ENCODE measurements around the gene ACHE.
"Not testable (repeated sequence)": the region's sequence is repeated elsewhere in the genome, so short reads cannot be mapped to it uniquely, and the experiment has no call there.

The ACHE gene

DNA sequence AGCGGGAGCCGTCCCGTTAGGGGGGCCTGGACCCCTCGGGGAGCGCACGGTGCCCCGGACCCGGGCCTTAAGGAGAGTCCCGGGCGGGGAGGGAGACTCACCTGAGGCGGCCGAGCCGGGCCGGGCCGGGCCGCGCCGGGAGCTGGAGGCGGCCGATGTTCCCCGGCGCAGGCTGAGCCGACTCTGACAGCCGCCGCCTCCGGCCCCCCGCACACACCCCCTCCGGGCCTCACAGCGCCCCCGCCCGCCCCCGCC, at the start of gene ACHE:
ACHE (minus strand) TSS at position 188 of the 255 bp plus-strand sequence. CDS start 1,656 bp downstream, outside the sequence.
- DNase-seq = no peak

DNA sequence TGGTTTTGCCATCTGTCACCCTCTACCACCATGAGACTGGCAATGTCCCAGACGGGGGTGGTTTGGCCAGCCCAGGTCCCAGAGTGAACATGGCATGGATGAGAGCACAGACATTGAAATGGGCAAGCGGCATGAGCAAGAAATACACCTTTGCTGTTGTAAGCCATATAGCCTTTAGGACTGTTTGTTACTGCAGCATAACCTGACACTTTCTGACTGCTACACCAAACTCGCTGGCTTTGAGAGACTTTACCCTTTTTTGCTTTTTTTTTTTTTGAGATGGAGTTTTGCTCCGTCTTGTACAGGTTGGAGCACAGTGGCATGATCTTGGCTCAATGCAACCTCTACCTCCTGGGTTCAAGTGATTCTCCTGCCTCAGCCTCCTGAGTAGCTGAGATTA, 48.5 kb upstream of the ACHE start:
- no peak for DNase-seq

DNA sequence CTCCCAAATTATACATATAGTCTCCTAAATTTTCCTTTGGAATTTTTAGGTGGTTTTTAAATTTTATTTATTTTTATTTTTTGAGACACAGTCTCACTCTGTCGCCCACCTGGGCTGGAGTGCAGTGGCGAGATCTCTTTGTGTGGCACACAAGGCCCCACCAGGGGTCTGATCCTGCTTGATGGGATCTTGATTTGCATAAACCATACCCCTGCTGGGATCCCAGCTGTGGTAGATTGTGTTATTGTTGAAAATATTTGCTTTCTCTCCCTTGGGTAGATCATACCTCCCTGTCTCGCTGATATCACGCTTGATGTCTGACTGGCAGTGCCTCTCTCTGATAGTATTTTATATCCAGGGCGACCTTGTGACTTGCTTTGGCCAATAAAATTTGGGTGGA, 48.0 kb upstream of the ACHE start:
- DNase-seq = no peak

DNA sequence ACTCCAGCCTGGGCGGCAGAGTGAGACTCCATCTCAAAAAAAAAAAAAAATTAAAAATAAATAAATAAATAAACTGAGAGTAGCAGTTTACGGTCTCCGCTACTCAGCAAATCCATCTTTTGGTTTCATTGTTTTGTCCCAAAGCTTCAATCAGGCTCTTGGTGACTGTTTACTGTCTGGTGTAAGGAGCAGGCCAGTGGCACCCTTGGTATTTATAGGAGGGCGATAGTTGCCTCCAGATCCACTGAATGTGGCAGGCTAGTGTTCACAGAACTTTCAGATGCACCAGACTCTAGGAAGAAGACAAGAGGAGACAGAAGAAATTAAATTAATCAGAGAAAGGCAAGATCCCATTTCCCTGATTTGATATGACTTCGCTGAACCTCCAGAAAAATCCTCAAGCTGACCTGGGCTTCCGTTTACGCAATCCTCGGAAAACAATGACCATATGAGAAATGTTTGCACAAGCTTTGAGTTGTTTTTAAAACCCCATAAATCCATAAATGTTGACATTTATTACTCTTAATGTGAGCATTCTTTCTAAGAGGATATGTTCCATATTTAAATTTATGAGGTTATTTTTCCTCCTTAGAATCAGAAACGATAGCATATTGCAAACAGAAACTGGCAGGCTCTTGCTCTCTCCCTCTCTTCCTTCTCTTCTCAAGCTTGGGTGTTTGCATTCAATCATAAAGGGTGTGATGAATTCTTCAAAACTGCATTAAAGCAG, 46.5 kb upstream of the ACHE start:
- DNase-seq = no peak

DNA sequence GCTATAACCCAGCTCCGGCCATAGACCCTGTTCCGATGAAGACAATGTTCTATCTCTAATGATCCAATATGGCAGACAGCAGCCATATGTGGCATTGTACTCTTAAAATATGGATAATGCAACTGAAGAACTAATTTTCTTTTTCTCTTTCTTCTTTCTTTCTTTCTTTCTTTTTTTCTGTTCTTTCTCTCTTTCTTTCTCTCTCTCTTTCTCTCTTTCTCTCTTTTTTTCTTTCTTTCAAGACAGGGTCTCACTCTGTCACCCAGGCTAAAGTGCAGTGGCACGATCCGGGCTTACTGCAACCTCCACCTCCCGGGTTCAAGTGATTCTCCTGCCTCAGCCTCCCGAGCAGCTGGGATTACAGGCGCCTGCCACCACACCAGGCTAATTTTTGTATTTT, 40.5 kb upstream of the ACHE start:
- not testable (repeated sequence) for DNase-seq

DNA sequence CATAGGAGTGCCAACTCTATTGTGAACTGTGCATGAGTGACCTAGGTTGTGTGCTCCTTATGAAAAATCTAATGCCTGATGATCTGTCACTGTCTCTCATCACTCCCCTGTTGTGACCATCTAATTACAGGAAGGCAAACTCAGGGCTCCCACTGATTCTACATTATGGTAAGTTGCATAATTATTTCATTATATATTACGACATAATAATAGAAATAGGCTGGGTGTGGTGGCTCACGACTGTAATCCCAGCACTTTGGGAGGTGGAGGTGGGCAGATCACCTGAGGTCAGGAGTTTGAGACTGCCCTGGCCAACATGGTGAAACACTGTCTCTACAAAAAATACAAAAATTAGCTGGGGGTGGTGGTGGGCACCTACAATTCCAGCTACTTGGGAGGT, 39.7 kb upstream of the ACHE start:
- DNase-seq = not testable (repeated sequence)

DNA sequence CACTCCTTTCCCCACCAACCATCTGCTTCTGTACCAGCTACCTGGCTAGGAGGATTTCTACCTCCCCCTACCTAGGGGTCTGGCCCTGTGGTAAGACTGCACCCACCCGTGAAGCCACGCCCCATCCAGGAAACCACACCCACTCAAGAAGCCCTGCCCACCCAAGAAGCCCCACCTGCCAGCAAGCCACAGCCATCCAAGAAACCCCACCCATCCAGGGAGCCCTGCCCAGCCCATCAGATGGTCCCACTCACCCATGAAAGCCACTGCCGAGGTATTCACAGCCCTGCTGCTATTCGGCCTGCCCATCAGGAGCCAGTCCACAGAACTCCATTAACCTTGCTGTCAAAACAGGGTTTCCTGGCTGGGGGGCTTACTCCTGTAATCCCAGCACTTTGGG, 38.0 kb upstream of the ACHE start:
- DNase-seq = no peak

DNA sequence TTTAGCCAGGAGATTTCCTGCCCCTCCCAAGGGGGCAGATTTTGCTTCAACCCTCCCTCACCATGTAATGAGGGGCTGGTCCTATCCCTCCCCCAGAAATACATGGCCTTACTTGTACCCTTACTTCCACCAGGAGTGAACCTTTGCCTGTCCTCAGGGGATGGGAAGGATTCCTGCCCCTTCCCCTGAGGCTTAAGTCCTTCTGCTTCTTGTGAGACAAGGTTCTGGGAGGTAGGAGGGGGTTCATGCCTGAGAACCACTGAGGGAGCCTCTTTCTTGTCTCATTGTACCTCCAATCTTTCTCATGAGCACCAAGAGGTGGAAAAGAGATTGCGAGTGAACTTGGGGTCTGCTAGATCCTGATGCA, 34.1 kb upstream of the ACHE start:
- DNase-seq = no peak

DNA sequence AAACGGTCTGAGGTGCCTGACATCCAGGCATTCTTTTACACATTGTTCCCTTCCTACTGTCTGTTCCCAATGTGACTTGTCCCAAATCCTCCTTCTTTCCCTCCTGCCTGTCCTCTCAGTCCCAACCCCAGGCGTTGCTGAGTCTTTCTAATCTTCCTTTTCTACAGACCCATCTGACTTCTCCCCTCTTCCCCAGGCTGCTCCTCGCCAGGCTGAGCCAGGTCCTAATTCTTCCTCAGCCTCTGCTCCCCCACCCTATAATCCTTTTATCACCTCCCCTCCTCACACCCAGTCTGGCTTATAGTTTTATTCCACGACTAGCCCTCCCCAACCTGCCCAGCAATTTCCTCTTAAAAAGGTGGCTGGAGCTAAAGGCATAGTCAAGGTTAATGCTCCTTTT, 27.9 kb upstream of the ACHE start:
- not testable (repeated sequence) for DNase-seq

DNA sequence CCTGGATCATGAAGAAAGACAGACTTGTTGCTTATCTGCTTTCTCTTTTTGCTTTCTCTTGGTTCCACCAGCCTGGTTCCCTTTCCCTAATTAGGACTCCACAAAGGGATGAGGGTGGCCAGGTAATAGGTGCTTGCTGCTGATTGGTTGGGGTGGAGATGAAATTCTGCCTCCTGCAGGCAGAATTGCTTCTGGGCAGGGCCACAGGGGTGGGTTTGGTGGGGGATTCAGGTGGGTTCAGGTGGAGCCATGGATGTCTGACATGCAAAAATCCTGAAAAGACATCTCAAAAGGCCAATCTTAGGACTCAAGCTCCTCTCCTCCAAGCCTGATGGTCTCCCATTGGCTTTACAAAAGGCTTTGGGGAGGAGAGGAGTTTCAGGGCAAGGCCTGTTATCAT, 25.4 kb upstream of the ACHE start:
- no peak for DNase-seq

DNA sequence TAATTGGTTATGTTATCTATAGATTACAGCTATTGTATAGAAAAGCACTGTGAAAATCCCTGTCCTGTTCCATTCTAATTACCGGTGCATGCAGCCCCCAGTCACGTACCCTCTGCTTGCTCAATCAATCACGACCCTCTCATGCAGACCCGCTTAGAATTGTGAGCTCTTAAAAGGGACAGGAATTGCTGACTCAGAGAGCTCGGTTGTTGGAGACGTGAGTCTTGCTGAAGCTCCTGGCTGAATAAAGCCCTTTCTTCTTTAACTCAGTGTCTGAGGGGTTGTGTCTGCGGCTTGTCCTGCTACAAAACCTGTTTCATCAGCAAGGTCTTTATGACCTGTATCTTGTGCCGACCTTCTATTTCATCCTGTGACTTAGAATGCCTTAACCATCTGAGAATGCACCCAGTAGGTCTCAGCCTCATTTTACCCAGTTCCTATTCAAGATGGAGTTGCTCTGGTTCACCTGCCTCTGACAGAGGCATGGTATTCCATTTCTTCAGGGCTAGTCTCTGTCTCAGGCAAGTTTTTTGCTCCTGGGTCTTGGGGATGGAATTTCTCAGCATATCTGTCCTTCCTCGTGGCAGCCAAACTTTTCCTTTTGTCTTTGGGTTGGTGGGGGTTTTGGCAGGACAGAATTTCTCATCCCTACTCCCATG, 24.2 kb upstream of the ACHE start:
- not testable (repeated sequence) for DNase-seq

DNA sequence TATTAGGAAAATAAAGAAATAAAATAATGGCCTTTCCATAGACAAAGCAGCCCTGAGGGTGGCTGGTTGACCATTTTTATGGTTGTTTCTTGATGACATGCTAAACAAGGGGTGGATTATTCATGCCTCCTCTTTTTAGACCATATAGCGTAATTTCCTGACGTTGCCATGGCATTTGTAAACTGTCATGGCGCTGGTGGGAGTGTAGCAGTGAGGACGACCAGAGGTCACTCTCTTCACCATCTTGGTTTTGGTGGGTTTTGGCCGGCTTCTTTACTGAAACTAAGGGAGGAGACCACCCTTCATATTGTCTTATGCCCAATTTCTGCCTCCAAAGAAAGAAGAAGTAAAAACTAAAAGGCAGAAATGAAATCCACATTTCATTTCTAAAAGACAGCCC, 23.6 kb upstream of the ACHE start:
- not testable (repeated sequence) for DNase-seq

DNA sequence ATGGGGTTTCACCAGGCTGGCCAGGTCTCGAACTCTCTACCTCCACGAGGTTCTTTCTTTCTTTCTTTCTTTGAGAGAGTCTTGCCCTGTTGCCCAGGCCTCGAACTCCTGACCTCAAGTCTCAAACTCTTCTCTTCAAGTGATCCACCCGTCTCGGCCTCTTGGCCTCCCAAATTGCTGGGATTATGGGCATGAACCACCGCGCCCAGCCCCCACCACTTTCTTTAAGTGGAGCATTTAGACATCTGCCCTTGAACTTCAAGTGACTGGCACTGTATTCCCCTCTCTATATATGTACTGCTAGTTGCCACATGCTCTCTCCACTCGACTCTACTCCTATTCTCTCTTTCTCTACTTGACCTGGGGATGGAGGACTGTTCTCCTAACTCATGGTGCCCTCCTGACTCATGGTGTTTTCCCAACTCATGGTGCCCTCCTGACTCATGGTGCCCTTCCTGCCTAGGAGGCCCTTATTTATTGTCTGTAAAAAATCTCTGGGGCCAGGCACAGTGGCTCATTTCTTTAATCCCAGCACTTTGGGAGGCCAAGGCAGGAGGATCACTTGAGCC, 19.3 kb upstream of the ACHE start:
- DNase-seq = no peak

DNA sequence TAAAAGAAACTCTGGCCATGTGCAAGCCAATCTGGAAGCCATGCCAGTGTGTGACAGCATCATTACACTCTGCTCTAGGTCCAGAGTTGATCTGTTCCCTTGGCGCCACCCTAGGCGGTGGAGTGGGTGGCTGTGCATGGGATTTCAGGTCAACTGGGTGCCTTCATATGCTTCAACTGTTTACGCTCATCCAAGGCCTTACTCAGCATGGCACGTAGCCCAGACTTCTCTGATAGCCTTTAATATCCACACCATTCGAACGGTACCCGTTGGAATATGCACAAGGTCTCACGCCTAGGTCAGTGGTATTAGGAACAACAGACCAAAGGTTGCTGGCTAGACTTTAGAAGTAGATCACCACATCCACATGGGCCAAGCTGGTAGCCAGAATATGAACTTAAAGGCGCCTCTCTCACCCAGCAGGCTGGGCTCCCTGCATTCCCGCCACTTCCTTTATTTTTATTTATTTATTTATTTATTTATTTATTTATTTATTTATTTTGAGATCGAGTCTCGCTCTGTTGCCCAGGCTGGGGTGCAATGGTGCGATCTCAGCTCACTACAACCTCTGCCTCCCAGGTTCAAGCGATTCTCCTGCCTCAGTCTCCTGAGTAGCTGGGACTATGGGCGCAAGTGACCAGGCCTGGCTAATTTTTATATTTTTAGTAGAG, 18.7 kb upstream of the ACHE start:
- no peak for DNase-seq

DNA sequence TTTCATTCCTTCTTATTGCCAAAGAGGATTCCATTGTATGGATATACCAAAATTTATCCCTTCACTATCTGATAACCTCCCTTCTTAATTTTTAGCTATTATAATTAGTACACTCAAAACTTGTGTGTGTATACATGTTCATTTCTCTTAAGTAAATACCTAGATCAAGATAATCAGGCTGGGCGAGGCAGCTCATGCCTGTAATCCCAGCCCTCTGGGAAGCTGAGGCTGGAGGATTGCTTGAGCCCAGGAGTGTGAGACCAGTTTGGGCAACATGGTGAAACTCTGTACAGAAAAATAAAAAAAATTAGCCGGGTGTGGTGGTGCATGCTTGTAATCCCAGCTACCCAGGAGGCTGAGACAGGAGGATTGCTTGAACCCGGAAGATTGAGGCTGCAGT, 15.8 kb upstream of the ACHE start:
- no peak for DNase-seq

DNA sequence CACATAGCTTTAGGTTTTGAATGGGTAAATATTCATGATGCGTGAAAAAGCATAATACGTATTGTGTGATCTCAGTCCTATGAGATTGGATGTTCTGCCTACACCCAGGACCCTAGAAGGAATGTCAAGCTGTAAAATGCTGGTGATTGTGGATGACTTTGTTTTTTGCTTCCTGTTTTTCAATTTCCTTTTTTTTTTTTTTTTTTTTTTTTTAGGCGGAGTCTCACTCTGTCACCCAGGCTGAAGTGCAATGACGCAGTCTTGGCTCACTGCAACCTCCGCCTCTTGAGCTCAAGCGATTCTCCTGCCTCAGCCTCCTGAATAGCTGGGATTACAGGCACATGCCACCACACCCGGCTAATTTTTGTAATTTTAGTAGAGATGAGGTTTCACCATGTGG, 14.8 kb upstream of the ACHE start:
- not testable (repeated sequence) for DNase-seq

DNA sequence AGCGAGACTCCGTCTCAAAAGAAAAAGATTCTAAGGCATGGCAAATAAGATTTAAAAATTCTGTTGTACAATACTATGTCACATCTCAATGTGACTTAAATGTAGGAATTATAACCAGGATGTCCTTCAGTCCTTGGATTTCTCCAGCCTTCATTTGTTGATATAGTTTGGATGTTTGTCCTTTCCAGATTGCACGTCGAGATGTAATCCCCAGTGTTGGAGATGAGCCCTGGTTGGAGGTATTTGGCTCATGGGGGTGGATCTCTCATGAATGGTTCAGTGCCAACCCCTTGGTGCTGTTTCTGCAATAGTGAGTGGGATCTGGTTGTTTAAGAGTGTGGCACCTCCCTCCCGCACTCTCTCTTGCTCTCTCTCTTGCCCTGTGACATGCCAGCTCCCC, 12.8 kb upstream of the ACHE start:
- no peak for DNase-seq

DNA sequence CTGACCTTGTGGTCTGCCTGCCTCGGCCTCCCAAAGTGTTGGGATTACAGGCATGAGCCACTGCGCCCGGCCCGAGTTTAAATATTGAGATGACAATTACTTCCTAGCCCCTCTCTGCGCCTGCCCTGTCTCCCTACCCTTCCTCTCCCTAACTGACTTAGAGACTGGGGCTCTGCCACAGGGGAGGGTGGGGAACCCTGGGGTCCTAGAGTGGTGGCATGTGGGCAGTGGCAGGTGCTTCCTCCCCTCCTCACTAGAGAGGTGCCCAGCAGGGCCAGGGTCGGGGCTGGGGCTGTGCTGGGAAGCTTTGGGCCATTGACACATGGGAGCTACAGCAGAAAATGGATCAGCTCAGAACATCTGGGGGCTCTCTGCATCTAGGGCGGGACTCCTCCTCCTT, 7.0 kb upstream of the ACHE start:
- no peak for DNase-seq

DNA sequence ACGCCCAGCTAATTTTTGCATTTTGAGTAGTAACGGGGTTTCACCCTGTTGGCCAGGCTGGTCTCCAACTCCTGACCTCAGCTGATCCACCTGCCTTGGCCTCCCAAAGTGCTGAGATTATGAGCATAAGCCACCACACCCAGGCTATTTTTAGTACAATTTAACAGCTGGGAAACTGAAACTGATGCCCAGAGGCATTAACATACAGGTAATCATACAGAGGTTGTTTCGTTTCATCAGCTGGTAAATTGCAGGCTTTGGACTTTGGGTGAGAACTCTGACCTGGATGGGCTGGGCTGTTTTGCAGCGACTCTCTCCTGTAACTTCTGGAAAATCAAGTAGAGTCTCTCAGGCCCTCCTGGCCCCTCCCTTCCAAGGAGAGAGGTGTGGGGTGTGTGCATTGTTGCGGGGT, 6.2 kb upstream of the ACHE start:
- no peak for DNase-seq

DNA sequence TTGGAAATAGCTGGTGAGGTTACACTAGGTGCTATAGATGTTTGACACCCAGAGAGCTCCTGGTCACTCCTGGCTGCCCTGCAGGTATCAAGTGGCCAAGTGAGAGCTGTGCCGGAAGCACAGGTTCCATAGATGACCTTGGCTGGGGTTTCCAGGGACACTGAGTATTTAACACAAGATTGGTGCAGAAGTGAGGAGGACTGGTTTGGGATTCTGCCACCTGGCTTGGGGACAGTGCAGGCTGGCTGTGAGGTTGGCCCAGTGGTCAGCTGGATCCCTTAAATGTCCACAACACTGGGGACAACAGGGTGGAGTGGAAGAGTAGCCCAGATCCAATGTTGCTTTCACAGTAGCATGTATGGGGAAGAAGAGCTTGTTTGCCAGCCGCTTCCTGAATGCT, 5.3 kb upstream of the ACHE start:
- DNase-seq = no peak

DNA sequence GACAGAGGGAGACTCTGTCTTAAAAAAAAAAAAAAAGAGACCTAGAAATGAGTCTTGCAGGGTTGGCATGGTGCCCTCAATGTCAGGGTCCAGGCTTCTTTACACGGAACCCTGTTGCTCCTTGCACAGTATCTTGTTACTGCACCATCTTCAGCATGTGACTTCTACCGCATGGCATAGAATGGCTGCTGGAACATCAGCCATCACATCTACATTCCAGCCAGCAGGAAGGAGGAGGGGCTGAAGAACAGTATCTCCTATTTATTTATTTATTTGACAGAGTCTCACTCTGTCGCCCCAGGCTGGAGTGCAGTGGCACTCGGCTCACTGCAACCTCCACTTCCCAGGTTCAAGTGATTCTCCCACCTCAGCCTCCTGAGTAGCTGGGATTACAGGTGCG, 3.7 kb upstream of the ACHE start:
- DNase-seq = no peak

DNA sequence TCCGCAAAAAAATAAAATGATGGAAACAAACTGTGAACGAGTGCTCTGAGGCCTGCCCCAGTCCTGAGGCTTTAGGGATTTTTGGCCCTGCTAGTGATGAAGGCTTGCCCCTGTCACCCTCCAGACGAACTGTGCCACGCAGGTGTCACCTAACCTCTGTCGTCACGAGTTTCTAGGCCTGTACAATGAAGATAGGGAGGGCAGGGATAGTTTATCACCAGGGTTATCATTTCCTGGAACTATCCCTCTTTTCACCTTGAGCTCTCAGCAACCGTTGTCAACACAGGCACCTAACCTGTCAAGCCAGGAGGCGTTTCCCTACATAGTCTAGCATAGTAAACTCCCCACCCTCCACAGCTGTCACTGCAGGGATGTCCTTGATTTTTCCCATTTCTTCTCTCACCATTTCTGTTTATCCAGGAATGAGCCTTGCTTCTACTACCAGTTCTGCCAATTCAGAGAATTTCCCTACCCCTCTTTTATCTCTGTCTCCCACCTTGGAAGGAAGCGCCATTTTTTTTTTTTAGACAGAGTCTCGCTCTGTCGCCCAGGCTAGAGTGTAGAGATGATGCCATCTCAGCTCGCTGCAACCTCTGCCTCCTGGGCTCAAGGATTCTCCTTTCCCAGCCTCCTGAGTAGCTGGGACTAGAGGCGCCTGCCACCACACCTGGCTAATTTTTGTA, 2.2 kb upstream of the ACHE start:
- no peak for DNase-seq

DNA sequence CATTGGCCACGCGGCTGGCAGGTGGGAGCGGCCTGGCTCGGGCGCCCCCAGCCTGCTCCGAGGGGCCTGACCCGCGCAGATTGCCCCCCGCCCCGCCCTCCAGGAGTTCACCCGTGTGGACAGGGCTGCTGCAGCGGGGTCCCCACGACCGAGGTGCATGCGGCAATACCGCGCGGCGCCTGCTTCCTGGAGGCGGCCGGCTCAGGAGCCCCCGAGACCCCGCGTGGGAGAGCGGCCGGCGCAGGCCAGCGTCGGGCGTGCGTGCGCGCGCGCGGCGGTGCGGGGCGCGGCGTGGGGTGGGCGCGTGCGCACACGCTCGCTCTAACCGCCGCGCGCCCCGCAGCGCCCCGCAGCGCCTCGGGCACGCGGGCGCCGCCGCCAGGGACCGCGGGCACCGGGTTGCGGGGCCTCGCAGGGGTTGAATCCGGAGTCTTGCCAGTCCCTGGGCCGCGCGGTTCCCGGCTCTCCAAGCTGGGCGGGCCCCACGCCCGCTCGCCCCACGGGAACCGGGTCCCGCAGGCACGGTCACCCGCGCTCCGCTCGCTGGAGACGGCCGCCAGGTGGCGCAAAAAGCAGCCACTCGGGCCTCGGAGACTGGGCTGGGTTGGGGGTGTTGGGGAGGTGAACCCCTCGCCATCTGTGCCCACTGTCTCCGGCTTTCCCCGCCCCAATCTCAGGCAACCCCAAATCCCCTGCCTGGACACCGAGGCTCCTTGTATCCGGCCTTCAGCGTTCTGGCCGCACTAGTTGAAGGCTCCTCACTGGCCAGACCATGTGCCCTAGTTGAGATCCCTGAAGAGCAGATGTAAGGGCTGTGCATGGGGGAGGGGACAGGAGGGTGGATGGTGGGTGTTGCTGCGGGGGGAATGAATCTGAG, 1.3 kb upstream of the ACHE start:
- DNase-seq = peak; percentile 67

Data from CD4-positive, alpha-beta T cell treated with Interleukin-17A for 1 hour (primary cell).